ENCODE results near the gene ACP2. TPM values are rescaled to one million over a fixed set of nuclear protein-coding genes. Genes with fewer than 3 reads are reported as not detected.

Gene ACP2
- polyA plus RNA-seq, 2 of the 4 experiments (the other 2 are of a cell fraction), result 13.6 to 19.7 TPM

GRCh38 chr11:47282462-47282861 is 33.8 kb upstream of the ACP2 start:
- FAIRE-seq (no peak), DNase-seq (ENCODE audit: low read depth in 1 of 2, low spot score in 1 of 2) (no peak), ATAC-seq (no peak)
- Histone ChIP-seq H3K27ac (no peak overlapping the region), H3K9me3 (no peaks in the 10 kb centered on the region), H3K4me1 (no peaks in the 10 kb centered on the region), H3K4me3 (no peak overlapping the region), H3K4me2 (no peak overlapping the region)
- ChIA-PET POLR2A (no interaction called here), CTCF (interaction anchor here (1.6 kb wide), 1 partner anchor 10 kb away, joined by 4 read pairs; no protein-coding TSS in a partner anchor)
- TF ChIP-seq ZSCAN20 (CRISPR knock-in tag; IDR thresholded peaks at IDR 0.05), result no peak
- TF ChIP-seq MAFK (IDR thresholded peaks at IDR 0.05; ENCODE audit: partially characterized antibody), result no peak
- no peak for TF ChIP-seq CHD2 (IDR thresholded peaks at IDR 0.05; ENCODE audit: low read length, partially characterized antibody)
- TF ChIP-seq HOXA7 (CRISPR knock-in tag; IDR thresholded peaks at IDR 0.05), result no peak
- no peak for TF ChIP-seq ATOH8 (CRISPR knock-in tag; IDR thresholded peaks at IDR 0.05; ENCODE audit: low read depth)
- TF ChIP-seq, protein P1, sequence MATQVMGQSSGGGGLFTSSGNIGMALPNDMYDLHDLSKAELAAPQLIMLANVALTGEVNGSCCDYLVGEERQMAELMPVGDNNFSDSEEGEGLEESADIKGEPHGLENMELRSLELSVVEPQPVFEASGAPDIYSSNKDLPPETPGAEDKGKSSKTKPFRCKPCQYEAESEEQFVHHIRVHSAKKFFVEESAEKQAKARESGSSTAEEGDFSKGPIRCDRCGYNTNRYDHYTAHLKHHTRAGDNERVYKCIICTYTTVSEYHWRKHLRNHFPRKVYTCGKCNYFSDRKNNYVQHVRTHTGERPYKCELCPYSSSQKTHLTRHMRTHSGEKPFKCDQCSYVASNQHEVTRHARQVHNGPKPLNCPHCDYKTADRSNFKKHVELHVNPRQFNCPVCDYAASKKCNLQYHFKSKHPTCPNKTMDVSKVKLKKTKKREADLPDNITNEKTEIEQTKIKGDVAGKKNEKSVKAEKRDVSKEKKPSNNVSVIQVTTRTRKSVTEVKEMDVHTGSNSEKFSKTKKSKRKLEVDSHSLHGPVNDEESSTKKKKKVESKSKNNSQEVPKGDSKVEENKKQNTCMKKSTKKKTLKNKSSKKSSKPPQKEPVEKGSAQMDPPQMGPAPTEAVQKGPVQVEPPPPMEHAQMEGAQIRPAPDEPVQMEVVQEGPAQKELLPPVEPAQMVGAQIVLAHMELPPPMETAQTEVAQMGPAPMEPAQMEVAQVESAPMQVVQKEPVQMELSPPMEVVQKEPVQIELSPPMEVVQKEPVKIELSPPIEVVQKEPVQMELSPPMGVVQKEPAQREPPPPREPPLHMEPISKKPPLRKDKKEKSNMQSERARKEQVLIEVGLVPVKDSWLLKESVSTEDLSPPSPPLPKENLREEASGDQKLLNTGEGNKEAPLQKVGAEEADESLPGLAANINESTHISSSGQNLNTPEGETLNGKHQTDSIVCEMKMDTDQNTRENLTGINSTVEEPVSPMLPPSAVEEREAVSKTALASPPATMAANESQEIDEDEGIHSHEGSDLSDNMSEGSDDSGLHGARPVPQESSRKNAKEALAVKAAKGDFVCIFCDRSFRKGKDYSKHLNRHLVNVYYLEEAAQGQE (IDR thresholded peaks at IDR 0.05), result no peak
- no peak for TF ChIP-seq MYC (IDR thresholded peaks at IDR 0.05; ENCODE audit: borderline replicate concordance, low read length)
- TF ChIP-seq, protein P2, sequence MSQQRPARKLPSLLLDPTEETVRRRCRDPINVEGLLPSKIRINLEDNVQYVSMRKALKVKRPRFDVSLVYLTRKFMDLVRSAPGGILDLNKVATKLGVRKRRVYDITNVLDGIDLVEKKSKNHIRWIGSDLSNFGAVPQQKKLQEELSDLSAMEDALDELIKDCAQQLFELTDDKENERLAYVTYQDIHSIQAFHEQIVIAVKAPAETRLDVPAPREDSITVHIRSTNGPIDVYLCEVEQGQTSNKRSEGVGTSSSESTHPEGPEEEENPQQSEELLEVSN (IDR thresholded peaks at IDR 0.05; ENCODE audit: borderline replicate concordance, low read depth), result no peak
- no peak for TF ChIP-seq MAZ (IDR thresholded peaks at IDR 0.05; ENCODE audit: borderline replicate concordance, low read depth, low read length)
- TF ChIP-seq, protein P3, sequence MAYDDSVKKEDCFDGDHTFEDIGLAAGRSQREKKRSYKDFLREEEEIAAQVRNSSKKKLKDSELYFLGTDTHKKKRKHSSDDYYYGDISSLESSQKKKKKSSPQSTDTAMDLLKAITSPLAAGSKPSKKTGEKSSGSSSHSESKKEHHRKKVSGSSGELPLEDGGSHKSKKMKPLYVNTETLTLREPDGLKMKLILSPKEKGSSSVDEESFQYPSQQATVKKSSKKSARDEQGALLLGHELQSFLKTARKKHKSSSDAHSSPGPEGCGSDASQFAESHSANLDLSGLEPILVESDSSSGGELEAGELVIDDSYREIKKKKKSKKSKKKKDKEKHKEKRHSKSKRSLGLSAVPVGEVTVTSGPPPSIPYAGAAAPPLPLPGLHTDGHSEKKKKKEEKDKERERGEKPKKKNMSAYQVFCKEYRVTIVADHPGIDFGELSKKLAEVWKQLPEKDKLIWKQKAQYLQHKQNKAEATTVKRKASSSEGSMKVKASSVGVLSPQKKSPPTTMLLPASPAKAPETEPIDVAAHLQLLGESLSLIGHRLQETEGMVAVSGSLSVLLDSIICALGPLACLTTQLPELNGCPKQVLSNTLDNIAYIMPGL (CRISPR knock-in tag; IDR thresholded peaks at IDR 0.05; ENCODE audit: borderline replicate concordance), result no peak
- TF ChIP-seq EHF (CRISPR knock-in tag; IDR thresholded peaks at IDR 0.05), result no peak
- TF ChIP-seq CTCF (IDR thresholded peaks at IDR 0.05), result no peak
- TF ChIP-seq SMC3 (IDR thresholded peaks at IDR 0.05), result no peak
- no peak for TF ChIP-seq CBX2 (IDR thresholded peaks at IDR 0.05; ENCODE audit: borderline replicate concordance, low read depth)
- no peak for TF ChIP-seq JUN (IDR thresholded peaks at IDR 0.05)
- no peak for TF ChIP-seq CEBPB (IDR thresholded peaks at IDR 0.05)
- TF ChIP-seq BHLHE40 (IDR thresholded peaks at IDR 0.05; ENCODE audit: low read depth, low read length), result no peak
- 97% methylated on average over 7 of the region's 7 CpGs for WGBS (ENCODE audit: missing lambda C conversion rate)

- DNase-seq (ENCODE audit: low read depth in 1 of 2, low spot score in 1 of 2) (no peak), FAIRE-seq (no peak), ATAC-seq (no peak)
- WGBS (ENCODE audit: missing lambda C conversion rate), result 92% methylated on average over 5 of the region's 5 CpGs
- TF ChIP-seq GATA3 (IDR thresholded peaks at IDR 0.05; ENCODE audit: borderline replicate concordance) (no peak), FOXS1 (CRISPR knock-in tag; IDR thresholded peaks at IDR 0.05) (no peak), POLR2A (IDR thresholded peaks at IDR 0.05; ENCODE audit: low read length) (no peak), ZC3H11A (IDR thresholded peaks at IDR 0.05) (no peak), HEYL (CRISPR knock-in tag; IDR thresholded peaks at IDR 0.05) (no peak), NR3C1 (IDR thresholded peaks at IDR 0.05) (no peak), KDM5A (IDR thresholded peaks at IDR 0.05) (no peak), ESRRA (IDR thresholded peaks at IDR 0.05; ENCODE audit: borderline replicate concordance, low read length) (no peak), CBX2 (IDR thresholded peaks at IDR 0.05; ENCODE audit: borderline replicate concordance, low read depth) (no peak), ELK1 (IDR thresholded peaks at IDR 0.05; ENCODE audit: low read depth, low read length) (no peak), CEBPB (IDR thresholded peaks at IDR 0.05) (no peak)
- TF ChIP-seq, protein P4, sequence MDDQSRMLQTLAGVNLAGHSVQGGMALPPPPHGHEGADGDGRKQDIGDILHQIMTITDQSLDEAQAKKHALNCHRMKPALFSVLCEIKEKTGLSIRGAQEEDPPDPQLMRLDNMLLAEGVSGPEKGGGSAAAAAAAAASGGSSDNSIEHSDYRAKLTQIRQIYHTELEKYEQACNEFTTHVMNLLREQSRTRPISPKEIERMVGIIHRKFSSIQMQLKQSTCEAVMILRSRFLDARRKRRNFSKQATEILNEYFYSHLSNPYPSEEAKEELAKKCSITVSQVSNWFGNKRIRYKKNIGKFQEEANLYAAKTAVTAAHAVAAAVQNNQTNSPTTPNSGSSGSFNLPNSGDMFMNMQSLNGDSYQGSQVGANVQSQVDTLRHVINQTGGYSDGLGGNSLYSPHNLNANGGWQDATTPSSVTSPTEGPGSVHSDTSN (IDR thresholded peaks at IDR 0.05), result no peak
- Histone ChIP-seq H3K27ac (no peak overlapping the region), H3K4me2 (no peak overlapping the region), H3K4me3 (no peak overlapping the region), H3K9me3 (no peaks in the 10 kb centered on the region), H3K4me1 (no peaks in the 10 kb centered on the region)
- CTCF ChIA-PET, result interaction anchor here (0.8 to 1.7 kb wide), 2 partner anchors 9 to 74 kb away, joined by 4 to 9 read pairs; no protein-coding TSS in a partner anchor
- POLR2A ChIA-PET, result no interaction called here
Measured at GRCh38 chr11:47280860-47281259, 32.2 kb upstream of the ACP2 start.

All from A549 (cell line).